HEK293 (cell line): ENCODE measurements around the gene HOXD10.

Source experiments
- CTCF ChIA-PET: fragments of 350-600 bp; formaldehyde crosslinking; extraction: SDS; loops from one replicate; lab custom pipeline; 2021; ENCODE audit warnings: antibody characterized with exemption; lab: Yijun Ruan, JAX
- POLR2A ChIA-PET: fragments of 300-600 bp; formaldehyde crosslinking; extraction: SDS; loops from one replicate; lab custom pipeline; 2020; ENCODE audit warnings: antibody characterized with exemption, inconsistent platforms; lab: Yijun Ruan, JAX
- H3K27ac ChIP-seq: fragments of 200-500 bp; sonication (Bioruptor generic); 2 replicates; pipeline ENCODE4 v1.5.1; 2014; ENCODE audit warnings: low read depth, low read length, control low read depth, inconsistent platforms; ENCODE audit errors: extremely low read depth
- H3K36me3 ChIP-seq, 2 experiments: fragments of 200-500 bp in 1 of 2; sonication (Bioruptor generic) in 1 of 2; 1 replicate in 1 of 2; 2 replicates in 1 of 2; pipeline ENCODE4 v1.5.1; 2014 to 2017; ENCODE audit warnings: inconsistent platforms in 2 of 2, low read length in 2 of 2; ENCODE audit not compliant: control insufficient read depth in 2 of 2, insufficient read depth in 1 of 2
- H3K4me1 ChIP-seq: fragments of 200-500 bp; sonication (Bioruptor generic); 2 replicates; pipeline ENCODE4 v1.5.1; 2014; ENCODE audit warnings: mild to moderate bottlenecking, low read length, inconsistent platforms; ENCODE audit not compliant: control insufficient read depth, insufficient read depth
- H3K4me3 ChIP-seq: 2 replicates; pipeline ENCODE4 v1.5.1; 2011; ENCODE audit warnings: low read depth, mild to moderate bottlenecking, control low read depth, low read length, moderate library complexity
- H3K9me3 ChIP-seq: fragments of 200-500 bp; sonication (Bioruptor generic); 2 replicates; pipeline ENCODE4 v1.5.1; 2014; ENCODE audit warnings: low read depth, low read length, inconsistent platforms; ENCODE audit not compliant: control insufficient read depth, insufficient read depth
- GLIS2 ChIP-seq: fragments of 450-650 bp; formaldehyde crosslinking; IDR thresholded peaks from 2 replicates; pipeline ENCODE4 v1.5.1; 2016; ENCODE audit warnings: missing biosample characterization, missing genetic modification characterization
- ZEB2 ChIP-seq: fragments of 450-650 bp; formaldehyde crosslinking; IDR thresholded peaks from 2 replicates; pipeline ENCODE4 v1.5.1; 2016; ENCODE audit warnings: missing biosample characterization, missing genetic modification characterization
- ZFP69B ChIP-seq: fragments of 450-650 bp; formaldehyde crosslinking; IDR thresholded peaks from 2 replicates; pipeline ENCODE4 v1.5.1; 2016; ENCODE audit warnings: missing biosample characterization, missing genetic modification characterization
- ZNF214 ChIP-seq: fragments of 450-650 bp; formaldehyde crosslinking; IDR thresholded peaks from 2 replicates; pipeline ENCODE4 v1.5.1; 2017; ENCODE audit warnings: missing biosample characterization, mild to moderate bottlenecking, missing genetic modification characterization, borderline replicate concordance
- ZNF221 ChIP-seq: fragments of 450-650 bp; formaldehyde crosslinking; IDR thresholded peaks from 2 replicates; pipeline ENCODE4 v1.5.1; 2017; ENCODE audit warnings: missing biosample characterization, missing genetic modification characterization, borderline replicate concordance
- ZNF223 ChIP-seq: fragments of 450-650 bp; formaldehyde crosslinking; IDR thresholded peaks from 2 replicates; pipeline ENCODE4 v1.5.1; 2016; ENCODE audit warnings: missing biosample characterization, missing genetic modification characterization
- ZNF266 ChIP-seq: fragments of 450-650 bp; formaldehyde crosslinking; IDR thresholded peaks from 2 replicates; pipeline ENCODE4 v1.5.1; 2016; ENCODE audit warnings: missing biosample characterization, missing genetic modification characterization, low read depth
- ZNF426 ChIP-seq: fragments of 450-650 bp; formaldehyde crosslinking; IDR thresholded peaks from 2 replicates; pipeline ENCODE4 v1.5.1; 2017; ENCODE audit warnings: missing biosample characterization, missing genetic modification characterization, mild to moderate bottlenecking, inconsistent platforms, moderate library complexity
- ZNF510 ChIP-seq: fragments of 450-650 bp; formaldehyde crosslinking; IDR thresholded peaks from 2 replicates; pipeline ENCODE4 v1.5.1; 2018; ENCODE audit warnings: mild to moderate bottlenecking, missing genetic modification characterization, missing biosample characterization; ENCODE audit not compliant: insufficient replicate concordance
- ZNF623 ChIP-seq: fragments of 450-650 bp; formaldehyde crosslinking; IDR thresholded peaks from 2 replicates; pipeline ENCODE4 v1.5.1; 2016; ENCODE audit warnings: missing biosample characterization, missing genetic modification characterization
- ZNF785 ChIP-seq: fragments of 450-650 bp; formaldehyde crosslinking; IDR thresholded peaks from 2 replicates; pipeline ENCODE4 v1.5.1; 2016; ENCODE audit warnings: missing biosample characterization, missing genetic modification characterization
- ZNF830 ChIP-seq: fragments of 450-650 bp; IDR thresholded peaks from 2 replicates; pipeline ENCODE4 v1.5.0; 2018; ENCODE audit warnings: missing biosample characterization, missing genetic modification characterization, low read depth, mild to moderate bottlenecking, moderate library complexity
- TF ChIP-seq, protein P1 (sequence below): fragments of 450-650 bp; formaldehyde crosslinking; conservative IDR thresholded peaks from 2 replicates; pipeline ENCODE4 v1.5.1; 2016; ENCODE audit warnings: low read depth, missing biosample characterization, missing genetic modification characterization
- TF ChIP-seq, protein P2 (sequence below): fragments of 450-650 bp; formaldehyde crosslinking; IDR thresholded peaks from 2 replicates; pipeline ENCODE4 v1.5.1; 2016; ENCODE audit warnings: missing biosample characterization, missing genetic modification characterization

HOXD10 gene

DNA sequence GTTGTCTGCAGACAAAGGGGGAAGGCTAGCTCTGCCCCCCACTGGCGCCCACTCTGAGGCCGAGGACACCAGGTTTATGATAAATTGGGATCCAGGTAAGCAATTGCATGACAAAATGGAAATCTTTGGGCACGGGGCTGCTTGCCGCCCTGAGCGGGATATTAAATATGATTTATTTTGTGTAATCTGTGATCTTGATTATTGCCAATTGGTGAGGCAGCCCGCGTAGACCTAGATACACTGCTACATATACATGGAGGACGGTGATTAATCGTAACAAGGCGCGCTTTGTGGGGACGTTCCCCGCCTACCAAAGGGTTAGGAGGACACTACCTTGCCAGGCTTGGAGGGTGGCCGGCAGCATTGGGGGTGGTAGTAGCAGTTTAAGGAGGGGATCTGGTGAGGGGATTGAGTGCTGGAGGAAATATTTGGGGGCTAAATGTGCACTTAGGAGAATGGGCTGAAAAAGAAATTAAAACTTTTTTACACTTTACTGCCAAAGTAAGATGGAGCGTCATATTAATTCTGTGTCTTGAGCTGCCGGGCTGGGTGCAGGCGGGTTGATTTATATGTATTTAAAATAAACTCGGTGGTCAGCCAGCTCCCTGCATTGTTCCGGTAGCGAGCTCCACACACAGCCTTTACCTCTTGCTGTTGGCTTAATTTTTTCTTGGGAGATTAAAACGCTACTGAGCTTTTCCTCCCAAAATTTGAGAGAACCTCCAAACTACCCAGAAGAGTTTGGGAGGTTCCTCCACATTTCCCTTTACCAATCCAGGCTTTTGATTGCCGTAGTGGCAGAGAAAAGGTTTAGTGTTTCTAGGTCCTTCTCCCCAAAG is 44.6 kb downstream of the HOXD10 start:
- Histone ChIP-seq H3K27ac (no peak overlapping the region), H3K36me3 (peaks cover 0 to 18% of the 10 kb centered on the region in 2 experiments; a peak in 2 of 3 replicates), H3K9me3 (no peaks in the 10 kb centered on the region), H3K4me1 (peaks cover 5% of the 10 kb centered on the region; the same call in 1 of the 2 replicates), H3K4me3 (no peak overlapping the region)
- ChIA-PET CTCF (interaction anchor here (0.7 to 1.8 kb wide), 4 partner anchors 20 to 374 kb away, joined by 3 to 5 read pairs (median 4); no protein-coding TSS in a partner anchor), POLR2A (interaction anchor here (1.6 kb wide), 1 partner anchor 10 kb away, joined by 4 read pairs; the partner anchor contains the start of gene HOXD4)
- TF ChIP-seq ZEB2 (tag by site-specific recombination) (no peak), ZNF785 (no peak), ZNF623 (tag by site-specific recombination) (no peak), ZNF510 (tag by site-specific recombination) (no peak), ZFP69B (tag by site-specific recombination) (no peak), ZNF223 (tag by site-specific recombination) (no peak), ZNF830 (tag by site-specific recombination) (no peak), ZNF214 (tag by site-specific recombination) (no peak), ZNF266 (tag by site-specific recombination) (no peak), ZNF221 (tag by site-specific recombination) (no peak), GLIS2 (no peak)
- TF ChIP-seq, protein P1, sequence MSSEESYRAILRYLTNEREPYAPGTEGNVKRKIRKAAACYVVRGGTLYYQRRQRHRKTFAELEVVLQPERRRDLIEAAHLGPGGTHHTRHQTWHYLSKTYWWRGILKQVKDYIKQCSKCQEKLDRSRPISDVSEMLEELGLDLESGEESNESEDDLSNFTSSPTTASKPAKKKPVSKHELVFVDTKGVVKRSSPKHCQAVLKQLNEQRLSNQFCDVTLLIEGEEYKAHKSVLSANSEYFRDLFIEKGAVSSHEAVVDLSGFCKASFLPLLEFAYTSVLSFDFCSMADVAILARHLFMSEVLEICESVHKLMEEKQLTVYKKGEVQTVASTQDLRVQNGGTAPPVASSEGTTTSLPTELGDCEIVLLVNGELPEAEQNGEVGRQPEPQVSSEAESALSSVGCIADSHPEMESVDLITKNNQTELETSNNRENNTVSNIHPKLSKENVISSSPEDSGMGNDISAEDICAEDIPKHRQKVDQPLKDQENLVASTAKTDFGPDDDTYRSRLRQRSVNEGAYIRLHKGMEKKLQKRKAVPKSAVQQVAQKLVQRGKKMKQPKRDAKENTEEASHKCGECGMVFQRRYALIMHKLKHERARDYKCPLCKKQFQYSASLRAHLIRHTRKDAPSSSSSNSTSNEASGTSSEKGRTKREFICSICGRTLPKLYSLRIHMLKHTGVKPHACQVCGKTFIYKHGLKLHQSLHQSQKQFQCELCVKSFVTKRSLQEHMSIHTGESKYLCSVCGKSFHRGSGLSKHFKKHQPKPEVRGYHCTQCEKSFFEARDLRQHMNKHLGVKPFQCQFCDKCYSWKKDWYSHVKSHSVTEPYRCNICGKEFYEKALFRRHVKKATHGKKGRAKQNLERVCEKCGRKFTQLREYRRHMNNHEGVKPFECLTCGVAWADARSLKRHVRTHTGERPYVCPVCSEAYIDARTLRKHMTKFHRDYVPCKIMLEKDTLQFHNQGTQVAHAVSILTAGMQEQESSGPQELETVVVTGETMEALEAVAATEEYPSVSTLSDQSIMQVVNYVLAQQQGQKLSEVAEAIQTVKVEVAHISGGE (tag by site-specific recombination): no peak
- TF ChIP-seq, all 188 proteins: peak for 0

GRCh38 chr2:176161825-176162626 is 45.4 kb downstream of the HOXD10 start:
- Histone ChIP-seq H3K9me3 (no peaks in the 10 kb centered on the region), H3K4me3 (no peak overlapping the region), H3K36me3 (peaks cover 0 to 18% of the 10 kb centered on the region in 2 experiments; a peak in 2 of 3 replicates), H3K4me1 (no peaks in the 10 kb centered on the region), H3K27ac (no peak overlapping the region)
- TF ChIP-seq, protein P2, sequence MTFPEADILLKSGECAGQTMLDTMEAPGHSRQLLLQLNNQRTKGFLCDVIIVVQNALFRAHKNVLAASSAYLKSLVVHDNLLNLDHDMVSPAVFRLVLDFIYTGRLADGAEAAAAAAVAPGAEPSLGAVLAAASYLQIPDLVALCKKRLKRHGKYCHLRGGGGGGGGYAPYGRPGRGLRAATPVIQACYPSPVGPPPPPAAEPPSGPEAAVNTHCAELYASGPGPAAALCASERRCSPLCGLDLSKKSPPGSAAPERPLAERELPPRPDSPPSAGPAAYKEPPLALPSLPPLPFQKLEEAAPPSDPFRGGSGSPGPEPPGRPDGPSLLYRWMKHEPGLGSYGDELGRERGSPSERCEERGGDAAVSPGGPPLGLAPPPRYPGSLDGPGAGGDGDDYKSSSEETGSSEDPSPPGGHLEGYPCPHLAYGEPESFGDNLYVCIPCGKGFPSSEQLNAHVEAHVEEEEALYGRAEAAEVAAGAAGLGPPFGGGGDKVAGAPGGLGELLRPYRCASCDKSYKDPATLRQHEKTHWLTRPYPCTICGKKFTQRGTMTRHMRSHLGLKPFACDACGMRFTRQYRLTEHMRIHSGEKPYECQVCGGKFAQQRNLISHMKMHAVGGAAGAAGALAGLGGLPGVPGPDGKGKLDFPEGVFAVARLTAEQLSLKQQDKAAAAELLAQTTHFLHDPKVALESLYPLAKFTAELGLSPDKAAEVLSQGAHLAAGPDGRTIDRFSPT: no peak
- no peak for TF ChIP-seq ZNF426 (tag by site-specific recombination)
- POLR2A ChIA-PET: interaction anchor here (1.6 kb wide), 1 partner anchor 10 kb away, joined by 4 read pairs; the partner anchor contains the start of gene HOXD4
- CTCF ChIA-PET: interaction anchor here (0.9 to 1.8 kb wide), 3 partner anchors 21 to 293 kb away, joined by 3 to 5 read pairs (median 4); no protein-coding TSS in a partner anchor
